ENCODE measurements around the gene SLAIN1.

- TF ChIP-seq CTCF (conservative IDR thresholded peaks at IDR 0.05; ENCODE audit: low read depth, low read length), result no peak
- no peak for TF ChIP-seq EZH2 (IDR thresholded peaks at IDR 0.05; ENCODE audit: borderline replicate concordance, low read depth, low read length, poor library complexity, severe bottlenecking)
Observed at GRCh38 chr13:77740931-77741596, 43.6 kb downstream of the SLAIN1 start.

Measured in A673 (cell line).